Stimulated activated CD4-positive, alpha-beta T cell treated with anti-CD3 and anti-CD28 coated beads, TNF-alpha, amount 100 ng/mL, for 1 hour (primary cell): ENCODE measurements around the gene SPDYE4.

Experiments used
- DNase-seq, 3 donors: peaks; one replicate each; pipeline ENCODE4 v3.0.0-alpha.2; 2020; ENCODE audit warnings: low read depth in 3 of 3, low spot score in 1 of 3

The SPDYE4 gene

GRCh38 chr17:8713878-8714277 lies 44.5 kb downstream of the SPDYE4 start:
- DNase-seq = no peak

GRCh38 chr17:8713315-8713714 lies 45.0 kb downstream of the SPDYE4 start:
- no peak for DNase-seq

GRCh38 chr17:8712698-8713097 lies 45.6 kb downstream of the SPDYE4 start:
- DNase-seq = no peak

DNA sequence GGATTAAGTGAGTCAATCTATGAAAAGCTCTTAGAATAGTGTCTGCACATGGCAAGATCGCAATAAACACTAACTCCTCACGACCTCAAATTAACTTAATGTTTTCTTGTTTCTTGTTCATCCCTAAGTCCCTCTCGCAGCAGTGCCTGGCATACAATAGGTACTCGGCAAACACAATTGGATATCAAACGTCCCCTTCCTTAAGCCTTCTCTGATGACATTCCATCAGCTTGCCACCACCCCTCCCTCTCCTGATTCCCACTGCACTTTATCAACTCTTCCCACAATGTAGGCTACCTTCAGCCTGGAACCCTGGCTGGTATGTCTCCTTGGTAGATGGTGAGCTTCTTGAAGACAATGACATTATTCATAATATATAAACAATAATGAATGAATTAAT lies 47.1 kb downstream of the SPDYE4 start:
- no peak for DNase-seq

GRCh38 chr17:8710813-8711212 lies 47.5 kb downstream of the SPDYE4 start:
- DNase-seq = no peak

DNA sequence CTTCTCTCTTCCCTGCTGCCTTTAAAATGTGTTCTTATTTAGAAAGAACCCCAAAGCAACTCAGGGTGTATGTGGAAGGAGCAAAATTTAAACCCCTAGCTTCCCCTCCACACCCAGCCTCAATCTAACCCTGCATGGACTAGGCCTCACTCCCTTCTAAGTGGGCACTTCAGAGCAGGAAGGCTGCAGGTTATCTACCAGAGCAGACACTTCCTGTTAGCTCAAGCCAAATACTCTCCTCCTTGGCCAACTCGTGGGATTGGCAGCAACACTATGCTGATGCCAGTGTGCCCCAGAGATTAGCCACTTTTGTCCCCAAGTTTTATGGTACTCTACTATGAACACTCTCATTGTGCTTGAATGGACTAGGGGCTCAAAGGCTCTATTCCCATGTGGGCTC lies 49.3 kb downstream of the SPDYE4 start:
- DNase-seq = no peak

- no peak for DNase-seq
Observed at GRCh38 chr17:8708025-8708461, 50.3 kb downstream of the SPDYE4 start.

DNA sequence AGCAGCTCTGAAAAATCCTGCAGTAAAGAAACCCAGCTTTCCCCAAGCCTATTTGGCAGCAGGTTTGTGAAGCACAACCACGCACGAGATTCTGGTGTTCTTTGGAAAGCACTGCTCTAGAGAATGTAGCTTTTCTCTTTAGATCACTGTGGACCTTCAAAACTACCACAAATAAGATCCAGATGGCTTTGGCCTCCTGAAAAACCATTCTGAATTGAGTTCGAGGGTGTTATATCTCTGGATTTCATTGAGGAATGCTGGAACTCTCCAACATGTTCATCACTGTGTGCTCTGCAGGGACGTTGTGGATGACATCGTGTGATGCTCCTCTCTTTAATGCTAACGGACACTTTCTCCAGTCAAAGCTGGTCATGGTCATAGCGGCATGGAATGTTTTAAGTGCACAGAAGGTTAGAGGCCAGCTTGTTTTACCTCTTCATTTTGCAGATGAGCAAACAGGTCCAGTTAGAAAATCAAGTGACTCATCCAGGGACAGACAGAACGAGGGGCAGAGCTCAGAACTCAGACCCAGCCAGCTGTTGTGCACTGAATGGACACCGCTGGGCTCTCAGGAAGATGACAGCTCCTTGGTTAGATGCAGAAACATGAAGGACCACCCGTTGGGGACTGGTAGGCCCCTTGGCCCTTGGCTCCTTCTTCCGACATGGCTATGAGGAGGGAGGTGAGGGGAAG lies 50.9 kb downstream of the SPDYE4 start:
- DNase-seq = no peak

- DNase-seq = no peak
Observed at GRCh38 chr17:8706431-8706830, 51.9 kb downstream of the SPDYE4 start.

- DNase-seq = no peak
Observed at GRCh38 chr17:8705427-8705826, 52.9 kb downstream of the SPDYE4 start.

DNA sequence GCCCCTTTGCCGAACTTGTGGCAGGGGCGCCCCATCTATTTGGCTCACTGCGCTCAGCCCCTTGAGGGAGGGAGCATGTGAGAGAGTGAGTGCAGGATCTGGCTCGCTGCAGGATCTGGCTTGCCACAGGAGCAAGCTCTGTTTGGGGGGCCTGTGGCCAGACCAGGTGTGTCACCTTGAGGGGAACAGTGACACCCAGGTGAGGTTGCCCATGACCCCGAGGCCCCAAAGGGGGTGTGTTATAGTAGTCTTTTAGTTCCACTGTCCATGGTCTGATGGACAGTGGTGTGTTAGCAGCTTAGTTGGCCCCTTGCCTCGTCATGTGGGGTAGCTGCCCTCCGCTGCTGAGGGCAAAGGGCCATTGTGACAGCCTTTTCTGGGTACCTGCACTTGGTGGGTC lies 55.3 kb downstream of the SPDYE4 start:
- no peak for DNase-seq

- DNase-seq = no peak
Observed at GRCh38 chr17:8701754-8702153, 56.6 kb downstream of the SPDYE4 start.

- DNase-seq = no peak
Observed at GRCh38 chr17:8701221-8701620, 57.1 kb downstream of the SPDYE4 start.
